ENCODE measurements around the gene WDR88.
"Not testable (repeated sequence)": the region's sequence is repeated elsewhere in the genome, so short reads cannot be mapped to it uniquely, and the experiment has no call there.

The WDR88 gene

DNA sequence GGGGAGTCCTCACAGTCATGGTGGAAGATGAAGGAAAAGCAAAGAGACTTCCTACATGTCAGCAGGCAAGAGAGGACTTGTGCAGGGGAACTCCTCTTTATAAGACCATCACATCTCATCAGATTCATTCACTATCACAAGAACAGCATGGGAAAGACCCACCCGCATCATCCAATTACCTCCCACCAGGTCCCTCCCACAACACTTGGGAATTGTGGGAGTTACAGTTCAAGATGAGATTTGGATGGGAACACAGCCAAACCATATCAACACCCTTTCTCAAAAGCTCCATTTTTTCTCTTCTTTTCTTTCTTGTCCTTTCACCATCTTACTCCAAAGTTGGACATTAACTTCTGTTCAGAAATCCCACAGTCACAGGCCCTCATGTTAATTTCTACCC lies 57.5 kb downstream of the WDR88 start:
- Histone ChIP-seq H3K4me3 (ENCODE audit: low read depth, low read length, poor library complexity, severe bottlenecking) (no peak overlapping the region), H3K79me2 (ENCODE audit: insufficient read depth, low read length) (no peaks in the 10 kb centered on the region), H3K9ac (ENCODE audit: low read length) (no peak overlapping the region), H3K9me2 (ENCODE audit: low read depth, low read length) (no peaks in the 10 kb centered on the region), H2AFZ (ENCODE audit: low read length) (no peak overlapping the region), H3F3A (ENCODE audit: insufficient read depth, low read length) (no peaks in the 10 kb centered on the region), H3K4me2 (ENCODE audit: low read length) (no peak overlapping the region), H3K9me3 (ENCODE audit: low read length) (no peaks in the 10 kb centered on the region), H3K4me1 (ENCODE audit: insufficient read depth, low read length, severe bottlenecking) (no peaks in the 10 kb centered on the region), H3K27me3 (ENCODE audit: insufficient read depth, low read length) (no peaks in the 10 kb centered on the region), H4K20me1 (ENCODE audit: insufficient read depth, low read length) (no peaks in the 10 kb centered on the region), H3K27ac (ENCODE audit: low read depth, low read length, poor library complexity, severe bottlenecking) (no peak overlapping the region), H3K36me3 (ENCODE audit: insufficient read depth, low read length) (no peaks in the 10 kb centered on the region)
- no peak for TF ChIP-seq EZH2 (IDR thresholded peaks at IDR 0.05; ENCODE audit: borderline replicate concordance, low read length)
- TF ChIP-seq, protein P1, sequence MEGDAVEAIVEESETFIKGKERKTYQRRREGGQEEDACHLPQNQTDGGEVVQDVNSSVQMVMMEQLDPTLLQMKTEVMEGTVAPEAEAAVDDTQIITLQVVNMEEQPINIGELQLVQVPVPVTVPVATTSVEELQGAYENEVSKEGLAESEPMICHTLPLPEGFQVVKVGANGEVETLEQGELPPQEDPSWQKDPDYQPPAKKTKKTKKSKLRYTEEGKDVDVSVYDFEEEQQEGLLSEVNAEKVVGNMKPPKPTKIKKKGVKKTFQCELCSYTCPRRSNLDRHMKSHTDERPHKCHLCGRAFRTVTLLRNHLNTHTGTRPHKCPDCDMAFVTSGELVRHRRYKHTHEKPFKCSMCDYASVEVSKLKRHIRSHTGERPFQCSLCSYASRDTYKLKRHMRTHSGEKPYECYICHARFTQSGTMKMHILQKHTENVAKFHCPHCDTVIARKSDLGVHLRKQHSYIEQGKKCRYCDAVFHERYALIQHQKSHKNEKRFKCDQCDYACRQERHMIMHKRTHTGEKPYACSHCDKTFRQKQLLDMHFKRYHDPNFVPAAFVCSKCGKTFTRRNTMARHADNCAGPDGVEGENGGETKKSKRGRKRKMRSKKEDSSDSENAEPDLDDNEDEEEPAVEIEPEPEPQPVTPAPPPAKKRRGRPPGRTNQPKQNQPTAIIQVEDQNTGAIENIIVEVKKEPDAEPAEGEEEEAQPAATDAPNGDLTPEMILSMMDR (IDR thresholded peaks at IDR 0.05; ENCODE audit: low read length): no peak

DNA sequence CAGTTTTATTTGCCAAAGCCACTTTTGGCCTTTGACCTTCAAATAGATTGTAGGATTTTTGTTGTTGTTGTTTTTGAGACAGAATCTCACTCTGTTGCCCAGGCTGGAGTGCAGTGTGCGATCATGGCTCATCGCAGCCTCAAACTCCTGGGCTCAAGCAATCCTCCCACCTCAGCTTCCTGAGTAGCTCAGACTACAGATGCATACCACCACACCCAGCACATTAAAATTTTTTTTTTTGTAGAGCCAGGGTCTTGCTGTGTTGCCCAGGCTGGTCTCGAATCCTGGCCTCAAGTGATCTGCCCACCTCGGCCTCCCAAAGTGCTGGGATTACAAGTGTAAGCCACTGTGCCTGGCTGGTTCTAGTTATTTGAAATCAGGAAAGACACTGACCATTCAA lies 59.2 kb downstream of the WDR88 start:
- H3K27ac ChIP-seq (ENCODE audit: low read depth, low read length, poor library complexity, severe bottlenecking); H3K9me3 ChIP-seq (ENCODE audit: low read length); H3F3A ChIP-seq (ENCODE audit: insufficient read depth, low read length); H3K79me2 ChIP-seq (ENCODE audit: insufficient read depth, low read length); H3K4me2 ChIP-seq (ENCODE audit: low read length); H3K27me3 ChIP-seq (ENCODE audit: insufficient read depth, low read length); H4K20me1 ChIP-seq (ENCODE audit: insufficient read depth, low read length); H2AFZ ChIP-seq (ENCODE audit: low read length); H3K36me3 ChIP-seq (ENCODE audit: insufficient read depth, low read length); H3K4me1 ChIP-seq (ENCODE audit: insufficient read depth, low read length, severe bottlenecking); H3K9me2 ChIP-seq (ENCODE audit: low read depth, low read length); H3K9ac ChIP-seq (ENCODE audit: low read length); H3K4me3 ChIP-seq (ENCODE audit: low read depth, low read length, poor library complexity, severe bottlenecking): not testable (repeated sequence)

DNA sequence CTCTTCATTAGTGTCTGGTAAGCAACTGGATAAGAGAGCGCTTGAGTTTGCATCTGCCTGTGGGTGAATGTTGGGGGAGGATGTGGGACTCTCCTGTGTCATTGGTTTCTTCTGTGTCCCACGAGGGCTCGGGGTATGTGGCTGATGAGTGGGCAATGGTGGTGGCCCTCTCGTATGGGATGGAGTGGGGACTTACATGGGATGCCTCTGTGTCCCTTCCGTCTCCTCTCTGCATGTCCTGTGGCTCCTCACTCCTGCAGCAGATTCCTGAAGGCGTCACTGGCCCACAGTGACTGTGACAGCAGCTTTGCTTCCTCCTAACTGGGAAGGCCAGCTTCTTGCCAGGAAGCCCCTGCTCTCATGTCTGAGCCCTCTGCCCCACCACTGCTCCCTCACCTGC lies 59.6 kb downstream of the WDR88 start:
- no peak overlapping the region for H2AFZ ChIP-seq (ENCODE audit: low read length)
- H3K4me1 ChIP-seq (ENCODE audit: insufficient read depth, low read length, severe bottlenecking): no peaks in the 10 kb centered on the region
- H3K79me2 ChIP-seq (ENCODE audit: insufficient read depth, low read length): no peaks in the 10 kb centered on the region
- H3K27ac ChIP-seq (ENCODE audit: low read depth, low read length, poor library complexity, severe bottlenecking): no peak overlapping the region
- H3F3A ChIP-seq (ENCODE audit: insufficient read depth, low read length): no peaks in the 10 kb centered on the region
- no peaks in the 10 kb centered on the region for H3K27me3 ChIP-seq (ENCODE audit: insufficient read depth, low read length)
- no peak overlapping the region for H3K9ac ChIP-seq (ENCODE audit: low read length)
- no peak overlapping the region for H3K4me3 ChIP-seq (ENCODE audit: low read depth, low read length, poor library complexity, severe bottlenecking)
- no peaks in the 10 kb centered on the region for H3K36me3 ChIP-seq (ENCODE audit: insufficient read depth, low read length)
- H3K9me2 ChIP-seq (ENCODE audit: low read depth, low read length): no peaks in the 10 kb centered on the region
- H4K20me1 ChIP-seq (ENCODE audit: insufficient read depth, low read length): no peaks in the 10 kb centered on the region
- H3K4me2 ChIP-seq (ENCODE audit: low read length): no peak overlapping the region
- no peaks in the 10 kb centered on the region for H3K9me3 ChIP-seq (ENCODE audit: low read length)
- TF ChIP-seq, protein P1 (IDR thresholded peaks at IDR 0.05; ENCODE audit: low read length): no peak
- no peak for TF ChIP-seq EZH2 (IDR thresholded peaks at IDR 0.05; ENCODE audit: borderline replicate concordance, low read length)

DNA sequence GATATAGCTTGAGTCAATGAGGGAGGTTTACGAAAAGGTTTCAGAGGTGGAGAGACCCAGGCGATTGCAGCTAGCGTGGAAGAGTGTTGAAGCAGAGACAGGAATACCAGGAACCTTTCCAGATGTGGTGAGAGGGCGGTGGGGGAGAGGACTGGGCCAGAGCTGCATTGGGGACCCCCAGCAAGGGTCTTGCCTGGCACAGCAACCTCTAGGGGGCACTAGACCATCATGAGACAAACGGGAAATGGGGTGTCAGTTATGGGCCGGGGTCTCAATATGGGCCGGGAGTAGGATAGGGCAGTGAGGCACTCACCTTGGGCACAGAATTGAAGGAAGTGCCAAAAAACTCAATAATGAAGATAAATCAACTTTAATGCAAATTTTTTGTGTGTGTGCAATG lies 60.1 kb downstream of the WDR88 start:
- no peaks in the 10 kb centered on the region for H3K79me2 ChIP-seq (ENCODE audit: insufficient read depth, low read length)
- no peaks in the 10 kb centered on the region for H3K27me3 ChIP-seq (ENCODE audit: insufficient read depth, low read length)
- no peaks in the 10 kb centered on the region for H3K36me3 ChIP-seq (ENCODE audit: insufficient read depth, low read length)
- TF ChIP-seq, protein P1 (IDR thresholded peaks at IDR 0.05; ENCODE audit: low read length): peak; percentile 54
- no peak for TF ChIP-seq EZH2 (IDR thresholded peaks at IDR 0.05; ENCODE audit: borderline replicate concordance, low read length)
- H3K4me3 ChIP-seq (ENCODE audit: low read depth, low read length, poor library complexity, severe bottlenecking): no peak overlapping the region
- H2AFZ ChIP-seq (ENCODE audit: low read length): no peak overlapping the region
- H3K9me2 ChIP-seq (ENCODE audit: low read depth, low read length): no peaks in the 10 kb centered on the region
- no peaks in the 10 kb centered on the region for H3K4me1 ChIP-seq (ENCODE audit: insufficient read depth, low read length, severe bottlenecking)
- no peak overlapping the region for H3K9ac ChIP-seq (ENCODE audit: low read length)
- H4K20me1 ChIP-seq (ENCODE audit: insufficient read depth, low read length): no peaks in the 10 kb centered on the region
- no peak overlapping the region for H3K4me2 ChIP-seq (ENCODE audit: low read length)
- H3K27ac ChIP-seq (ENCODE audit: low read depth, low read length, poor library complexity, severe bottlenecking): no peak overlapping the region
- no peaks in the 10 kb centered on the region for H3K9me3 ChIP-seq (ENCODE audit: low read length)
- no peaks in the 10 kb centered on the region for H3F3A ChIP-seq (ENCODE audit: insufficient read depth, low read length)
